Ureter (tissue), 1 donor: ENCODE data around the gene USP25. TPM values are rescaled to one million over a fixed set of nuclear protein-coding genes. Genes with fewer than 3 reads are reported as not detected.

Experiments
- DNase-seq: peaks from one replicate; pipeline ENCODE4 v3.0.0-alpha.2; 2020; ENCODE audit warnings: low spot score
- total RNA-seq: library from RNA; stranded (reverse); gene quantifications from one replicate; pipeline ENCODE4 v1.2.4, GENCODE V29; 2023
- donor health status: DM: yes; HTN: yes; CAD: no.

USP25 gene
- total RNA-seq, 1 donor from 2014 or later, result 59.3 TPM

DNA sequence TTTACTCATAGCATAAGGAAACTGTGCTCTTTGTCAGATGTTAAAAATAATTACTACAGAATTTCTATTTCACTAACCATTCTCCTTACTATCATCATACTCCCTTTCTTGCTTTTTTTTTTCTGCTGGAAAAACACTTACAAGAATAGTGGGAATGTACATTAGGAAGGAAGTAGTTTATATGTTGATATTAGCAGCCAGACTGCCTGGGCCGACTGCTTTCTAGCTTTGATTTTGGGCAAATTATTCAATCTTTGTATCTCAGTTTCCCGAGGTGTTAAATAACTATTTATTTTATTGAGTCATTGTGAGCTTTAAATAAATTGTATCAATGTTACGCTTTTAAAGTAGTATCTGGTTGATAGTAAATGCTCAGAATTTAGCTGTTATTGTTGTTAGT lies 122.4 kb downstream of the USP25 start:
- DNase-seq, result no peak

GRCh38 chr21:15853126-15853525 lies 123.3 kb downstream of the USP25 start:
- DNase-seq, result no peak

GRCh38 chr21:15856813-15857212 lies 127.0 kb downstream of the USP25 start:
- no peak for DNase-seq

GRCh38 chr21:15857740-15858139 lies 128.0 kb downstream of the USP25 start:
- no peak for DNase-seq

- no peak for DNase-seq
Measured at GRCh38 chr21:15860541-15860940, 130.8 kb downstream of the USP25 start.

DNA sequence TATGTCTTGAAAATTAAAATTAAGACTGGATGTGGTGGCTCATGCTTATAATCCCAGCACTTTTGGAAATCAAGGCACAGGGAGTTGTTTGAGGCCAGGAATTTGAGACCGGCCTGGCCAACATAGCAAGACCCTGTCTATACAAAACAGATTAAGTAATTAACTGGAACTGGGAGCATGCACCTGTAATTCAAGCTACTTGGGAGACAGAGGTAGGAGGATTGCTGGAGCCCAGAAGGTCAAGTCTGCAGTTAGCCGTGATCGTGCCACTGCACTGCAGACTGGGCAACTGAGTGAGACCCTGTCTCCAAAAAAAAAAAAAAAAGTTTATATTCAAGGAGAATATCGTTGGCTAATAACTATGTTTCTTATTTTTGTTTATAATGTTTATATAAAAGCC lies 139.2 kb downstream of the USP25 start:
- no peak for DNase-seq

DNA sequence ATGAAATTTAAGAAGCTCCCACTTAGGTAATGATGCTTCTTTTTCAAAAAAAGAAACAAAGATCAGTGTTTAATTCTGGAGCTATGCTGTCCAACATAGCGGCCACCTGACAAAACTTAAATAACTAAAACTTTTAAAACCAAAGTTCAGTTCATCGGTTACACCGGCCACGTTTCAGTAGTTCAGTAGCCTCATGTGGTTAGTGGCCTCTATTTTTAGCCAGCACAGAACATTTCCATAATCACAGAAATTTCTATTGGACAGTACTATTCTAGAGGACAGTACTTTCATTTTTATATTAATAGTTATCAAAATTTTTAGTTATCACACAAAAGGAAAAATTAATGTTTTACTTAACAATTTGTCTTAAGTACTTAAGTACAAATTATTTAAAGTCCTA lies 141.0 kb downstream of the USP25 start:
- DNase-seq, result no peak

DNA sequence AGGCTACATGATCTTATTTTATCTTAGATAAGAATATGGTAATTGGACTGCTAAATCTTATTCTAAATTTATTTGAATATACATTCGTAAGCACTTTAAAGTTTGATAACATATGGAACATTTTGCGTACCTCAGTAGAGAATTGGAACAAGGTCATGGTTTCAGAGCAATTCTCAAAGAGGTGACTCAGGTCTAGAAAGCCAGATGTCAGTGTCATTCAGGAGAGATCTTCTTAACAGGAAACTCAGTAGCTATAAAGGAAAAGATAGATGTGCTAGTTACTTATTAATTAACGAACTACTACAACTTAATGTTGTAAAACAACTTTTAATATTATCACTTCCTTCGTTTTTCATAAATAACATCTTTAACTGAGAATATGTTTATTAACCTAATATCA lies 142.5 kb downstream of the USP25 start:
- DNase-seq, result no peak

DNA sequence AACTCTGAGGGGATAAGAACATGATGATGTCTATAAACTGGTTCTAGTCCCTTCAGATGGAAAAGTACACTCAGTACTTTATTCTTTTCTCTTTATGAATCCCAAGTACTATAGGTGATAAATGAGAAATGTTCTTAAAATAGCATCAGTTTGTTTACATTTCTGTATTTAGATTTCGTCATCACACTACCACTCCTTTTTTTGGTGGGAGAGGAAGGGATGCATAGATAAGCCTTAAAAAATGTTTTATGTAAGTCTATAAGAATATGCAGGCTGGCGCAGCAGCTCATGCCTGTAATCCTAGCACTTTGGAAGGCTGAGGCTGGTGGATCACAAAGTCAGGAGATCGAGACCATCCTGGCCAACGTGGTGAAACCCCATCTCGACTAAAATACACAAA lies 144.8 kb downstream of the USP25 start:
- no peak for DNase-seq

- DNase-seq, result no peak
Measured at GRCh38 chr21:15875286-15875685, 145.5 kb downstream of the USP25 start.

- DNase-seq, result no peak
Measured at GRCh38 chr21:15893902-15894301, 164.1 kb downstream of the USP25 start.

DNA sequence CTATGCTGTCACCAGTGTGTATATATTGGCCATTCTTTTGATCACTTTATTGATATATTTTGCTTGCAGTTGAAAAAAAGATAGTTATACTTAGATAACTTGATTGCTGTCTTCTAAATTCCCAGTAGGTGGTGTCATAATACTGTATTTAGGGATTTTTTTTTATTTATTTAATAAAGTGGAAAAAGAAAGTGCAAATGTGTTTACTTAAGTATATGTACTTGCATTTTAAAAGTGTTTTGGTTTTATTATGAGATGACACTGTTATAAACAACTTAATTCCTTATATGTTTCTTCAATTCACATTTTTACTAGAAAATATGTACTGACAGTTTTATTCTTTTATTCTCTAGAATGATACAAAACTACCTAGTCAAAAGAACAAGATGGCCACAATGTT lies 164.8 kb downstream of the USP25 start:
- DNase-seq, result no peak

DNA sequence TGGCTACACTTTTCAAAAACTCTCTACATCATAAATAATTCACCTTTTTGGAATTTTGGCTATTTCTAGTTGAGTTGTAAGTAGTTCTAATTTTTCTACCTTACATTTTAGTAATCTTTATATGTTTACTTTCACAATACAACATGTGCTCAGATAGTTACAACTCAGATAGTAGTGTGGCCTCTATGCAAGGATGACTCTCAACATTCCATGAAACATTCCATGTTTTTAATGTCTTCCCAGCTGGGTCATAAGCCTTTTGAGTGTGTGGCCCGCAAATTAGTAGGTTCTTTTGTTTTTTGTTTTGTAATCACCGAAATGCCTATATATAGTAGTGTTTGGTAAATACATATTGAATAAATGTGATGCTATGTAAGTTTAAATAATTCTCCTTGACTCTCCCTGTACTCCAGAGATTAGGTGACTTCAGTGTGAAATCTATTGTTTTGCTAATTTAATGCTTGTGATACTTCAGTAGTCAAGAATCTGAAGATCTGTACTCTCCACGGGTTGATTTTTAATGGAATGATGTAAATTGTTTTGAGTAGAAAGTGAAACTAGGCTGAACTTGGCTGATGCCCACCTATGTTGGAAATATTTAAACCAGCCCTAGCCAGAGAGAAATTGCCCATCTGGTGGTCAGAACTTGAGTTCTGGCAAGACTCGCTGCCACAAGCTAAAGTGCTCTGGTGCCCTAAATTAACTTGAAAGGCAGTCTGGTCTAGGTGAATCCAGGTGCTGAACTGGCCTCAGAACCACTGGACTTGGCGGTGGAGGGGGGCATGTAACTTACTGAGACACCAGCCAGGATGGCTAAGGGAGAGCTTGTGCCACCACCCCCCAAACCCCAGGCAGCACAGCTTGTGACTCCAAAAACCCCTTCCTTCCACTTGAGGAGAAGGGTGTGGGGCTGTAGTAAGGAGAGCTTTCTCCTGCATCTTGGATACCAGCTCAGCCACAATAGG lies 165.6 kb downstream of the USP25 start:
- DNase-seq, result no peak

DNA sequence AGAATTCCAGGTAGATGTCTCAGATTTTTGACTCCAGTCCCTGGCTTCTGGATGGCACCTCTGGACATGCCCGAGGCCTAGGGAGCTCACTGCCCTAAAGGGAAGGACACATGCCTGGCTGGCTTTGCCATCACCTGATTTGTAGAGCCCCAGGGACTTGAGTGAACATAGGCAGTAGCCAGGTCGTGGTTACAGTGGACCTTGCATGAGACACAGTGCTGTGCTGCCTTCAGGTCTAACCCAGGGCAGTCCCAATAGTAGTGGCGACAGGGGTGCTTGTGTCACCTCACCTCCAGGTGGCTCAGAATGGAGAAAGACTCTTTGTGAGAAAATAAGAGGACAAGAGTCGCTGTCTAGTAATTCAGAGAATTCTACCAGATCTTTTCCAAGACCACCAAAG lies 166.7 kb downstream of the USP25 start:
- DNase-seq, result no peak

DNA sequence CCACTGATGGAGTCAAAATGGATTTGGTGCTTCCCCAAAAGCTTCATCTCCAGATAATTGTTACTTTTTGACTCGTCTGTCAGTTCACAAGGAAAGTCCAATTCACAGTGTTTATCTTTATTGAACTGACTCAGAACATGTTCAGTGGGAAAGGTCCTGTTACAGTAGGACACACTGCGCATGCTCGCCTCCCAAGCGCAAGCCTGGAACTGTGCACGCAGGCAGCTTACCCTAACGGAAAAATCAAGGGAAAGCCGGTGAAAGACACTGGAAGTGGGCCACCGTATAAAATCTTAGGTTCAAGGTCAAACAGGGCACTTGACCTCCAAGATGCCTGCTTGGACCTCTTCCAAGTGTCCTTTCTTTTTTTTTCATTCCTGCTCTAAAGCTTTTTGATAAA lies 174.6 kb downstream of the USP25 start:
- no peak for DNase-seq

GRCh38 chr21:15908187-15908586 lies 178.4 kb downstream of the USP25 start:
- DNase-seq, result no peak

- no peak for DNase-seq
Measured at GRCh38 chr21:15928196-15928595, 198.4 kb downstream of the USP25 start.

DNA sequence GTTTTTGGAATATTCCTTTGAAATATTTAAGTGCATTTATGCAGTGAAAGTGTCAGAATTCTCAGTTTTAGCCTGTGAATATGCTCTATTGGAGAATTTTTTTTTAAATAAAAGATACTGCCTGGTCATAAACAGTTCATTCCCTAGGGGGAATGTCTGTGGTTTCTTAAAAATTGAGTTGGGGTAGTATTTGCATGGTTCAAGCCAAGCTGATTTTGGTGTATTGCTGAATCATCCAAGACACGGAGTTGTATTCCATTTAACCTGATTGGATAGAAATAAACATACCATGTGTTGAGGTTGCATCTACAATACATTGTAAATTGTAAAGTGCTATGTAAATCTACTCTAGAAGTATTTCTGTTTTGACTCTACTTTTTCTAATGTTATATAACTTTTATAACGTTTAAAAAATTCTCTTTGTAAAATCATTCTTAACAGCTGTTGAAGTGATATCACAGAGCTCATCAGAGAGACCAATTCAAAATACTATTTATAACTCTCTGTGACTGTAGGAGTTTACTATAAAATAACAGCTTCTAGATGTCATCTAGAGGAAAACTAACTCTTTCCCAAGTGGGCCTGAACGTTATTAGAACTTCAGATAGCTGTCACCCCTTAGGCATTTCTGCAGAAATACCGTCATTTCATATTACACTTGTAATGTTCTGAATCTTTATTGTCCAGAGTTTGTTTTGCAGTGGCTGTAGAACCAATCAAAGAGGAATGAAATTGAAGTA lies 199.1 kb downstream of the USP25 start:
- DNase-seq, result no peak

GRCh38 chr21:15929536-15929935 lies 199.8 kb downstream of the USP25 start:
- no peak for DNase-seq
